T-helper 2 cell treated with Interferon-gamma antibody and Interleukin-4, amounts not matched to agents 5 μg/mL and 100 μg/mL, for 36 hours (primary cell): Measurements from ENCODE around the gene PTPRM.

Experiments used
- DNase-seq: peaks from one replicate; pipeline ENCODE4 v3.0.0; 2021; ENCODE audit warnings: low spot score
- H3K27ac Mint-ChIP-seq: one replicate; pipeline ENCODE4 v1.8.0; 2021; ENCODE audit warnings: mild to moderate bottlenecking, mixed read lengths
- H3K27me3 Mint-ChIP-seq: one replicate; pipeline ENCODE4 v1.8.0; 2021; ENCODE audit warnings: low read depth, mixed read lengths
- H3K36me3 Mint-ChIP-seq: one replicate; pipeline ENCODE4 v1.8.0; 2021; ENCODE audit warnings: low read depth, mixed read lengths
- H3K4me1 Mint-ChIP-seq: one replicate; pipeline ENCODE4 v1.8.0; 2021; ENCODE audit warnings: low read depth, mixed read lengths
- H3K4me3 Mint-ChIP-seq: one replicate; pipeline ENCODE4 v1.8.0; 2022; ENCODE audit warnings: mild to moderate bottlenecking, moderate library complexity, mixed read lengths
- H3K9me3 Mint-ChIP-seq: one replicate; pipeline ENCODE4 v1.8.0; 2021; ENCODE audit warnings: mixed read lengths

Gene PTPRM

GRCh38 chr18:7600036-7600435 is 32.9 kb downstream of the PTPRM start:
- Mint-ChIP-seq H3K4me1 (no peaks in the 10 kb centered on the region), H3K27ac (no peak overlapping the region), H3K27me3 (no peaks in the 10 kb centered on the region), H3K4me3 (no peak overlapping the region), H3K36me3 (no peaks in the 10 kb centered on the region), H3K9me3 (no peaks in the 10 kb centered on the region)
- no peak for DNase-seq

- no peak overlapping the region for H3K27ac Mint-ChIP-seq
- no peaks in the 10 kb centered on the region for H3K36me3 Mint-ChIP-seq
- DNase-seq = no peak
- no peak overlapping the region for H3K4me3 Mint-ChIP-seq
- H3K4me1 Mint-ChIP-seq = no peaks in the 10 kb centered on the region
- H3K9me3 Mint-ChIP-seq = no peaks in the 10 kb centered on the region
- H3K27me3 Mint-ChIP-seq = no peaks in the 10 kb centered on the region
Measured at GRCh38 chr18:7600528-7601245, 33.6 kb downstream of the PTPRM start.

GRCh38 chr18:7601246-7601615 is 34.1 kb downstream of the PTPRM start:
- Mint-ChIP-seq H3K27me3 (no peaks in the 10 kb centered on the region), H3K27ac (no peak overlapping the region), H3K36me3 (no peaks in the 10 kb centered on the region), H3K4me1 (no peaks in the 10 kb centered on the region), H3K4me3 (no peak overlapping the region), H3K9me3 (no peaks in the 10 kb centered on the region)
- DNase-seq = no peak

DNA sequence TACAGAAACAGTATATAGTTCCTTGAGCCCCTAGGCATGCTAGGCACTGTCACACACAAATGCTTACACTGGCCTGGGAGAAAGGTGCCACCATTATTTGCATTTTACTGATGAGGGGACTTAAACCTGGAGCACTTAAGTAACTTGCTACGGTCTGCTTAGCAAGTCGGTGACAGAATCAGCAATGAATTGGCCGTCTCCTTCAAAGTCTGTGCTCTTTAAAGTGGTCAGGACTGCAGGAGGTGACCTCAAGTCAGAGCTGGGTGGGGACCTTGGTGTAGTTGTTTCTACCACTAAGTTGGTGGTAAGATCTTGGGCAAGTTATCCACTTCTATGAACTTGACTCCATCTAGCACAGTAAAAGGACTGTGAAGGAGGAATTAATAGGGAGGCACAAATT is 34.8 kb downstream of the PTPRM start:
- Mint-ChIP-seq H3K27me3 (no peaks in the 10 kb centered on the region), H3K4me1 (no peaks in the 10 kb centered on the region), H3K36me3 (no peaks in the 10 kb centered on the region), H3K4me3 (no peak overlapping the region), H3K27ac (no peak overlapping the region), H3K9me3 (no peaks in the 10 kb centered on the region)
- no peak for DNase-seq

DNA sequence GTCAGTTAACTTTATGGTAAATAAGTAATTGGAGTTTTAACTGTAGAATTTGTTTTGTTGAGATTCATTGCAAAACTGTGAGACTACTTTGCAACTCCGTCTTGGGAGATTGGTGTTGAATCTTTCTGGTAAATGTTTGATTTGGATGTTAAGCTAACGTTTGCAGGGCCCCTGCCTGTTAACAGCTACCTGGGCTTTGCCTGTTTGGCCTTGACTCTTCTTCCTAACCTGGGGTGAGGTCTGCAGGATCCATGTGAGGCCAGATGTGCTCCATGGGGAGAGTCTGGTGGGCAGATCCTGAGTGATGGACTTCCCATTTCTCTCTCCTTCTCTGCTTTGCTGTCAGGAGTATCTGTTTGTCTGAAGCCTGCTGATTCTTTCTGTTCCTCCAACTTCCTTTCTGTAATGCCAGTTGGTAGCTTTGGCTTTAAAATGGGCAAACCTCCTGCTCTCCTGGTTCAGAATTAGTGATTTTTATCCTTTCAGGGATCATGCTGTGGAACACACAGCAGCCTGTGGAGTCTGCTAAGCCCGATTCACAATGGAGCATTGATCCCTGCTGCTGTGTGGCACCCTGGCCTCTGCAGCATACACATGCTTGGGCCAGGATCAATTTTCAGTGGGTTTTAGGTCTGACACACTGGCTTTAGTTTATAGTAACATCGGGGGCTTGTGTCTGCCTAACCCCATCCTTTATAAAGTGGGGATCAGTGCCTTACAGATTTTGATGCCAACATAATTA is 36.3 kb downstream of the PTPRM start:
- Mint-ChIP-seq H3K4me1 (no peaks in the 10 kb centered on the region), H3K9me3 (no peaks in the 10 kb centered on the region), H3K4me3 (no peak overlapping the region), H3K36me3 (no peaks in the 10 kb centered on the region), H3K27me3 (no peaks in the 10 kb centered on the region), H3K27ac (no peak overlapping the region)
- no peak for DNase-seq

DNA sequence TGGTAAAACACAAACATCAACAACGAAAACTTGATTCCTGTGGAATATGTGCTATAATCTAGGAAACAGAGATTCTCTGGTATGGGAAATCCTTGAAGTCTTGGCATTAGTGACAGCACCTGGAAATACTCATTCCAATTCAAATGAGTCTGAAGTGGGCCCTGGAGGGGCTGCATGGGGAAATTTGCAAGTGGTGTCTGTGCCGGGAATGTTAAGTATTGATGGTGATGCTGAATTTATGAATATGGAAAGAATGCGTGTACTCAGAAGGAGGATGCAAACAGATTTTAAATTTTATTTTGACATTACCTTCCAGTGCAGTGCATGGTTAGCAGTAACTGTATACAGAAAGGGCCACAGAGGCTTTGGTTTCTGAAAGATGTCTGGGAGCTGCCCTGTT is 37.2 kb downstream of the PTPRM start:
- DNase-seq = no peak
- no peaks in the 10 kb centered on the region for H3K9me3 Mint-ChIP-seq
- H3K36me3 Mint-ChIP-seq = no peaks in the 10 kb centered on the region
- H3K4me1 Mint-ChIP-seq = no peaks in the 10 kb centered on the region
- no peak overlapping the region for H3K27ac Mint-ChIP-seq
- H3K27me3 Mint-ChIP-seq = no peaks in the 10 kb centered on the region
- H3K4me3 Mint-ChIP-seq = no peak overlapping the region

- Mint-ChIP-seq H3K27ac (no peak overlapping the region), H3K27me3 (no peaks in the 10 kb centered on the region), H3K9me3 (no peaks in the 10 kb centered on the region), H3K36me3 (no peaks in the 10 kb centered on the region), H3K4me1 (no peaks in the 10 kb centered on the region), H3K4me3 (no peak overlapping the region)
- DNase-seq = no peak
Measured at GRCh38 chr18:7605705-7606104, 38.6 kb downstream of the PTPRM start.

DNA sequence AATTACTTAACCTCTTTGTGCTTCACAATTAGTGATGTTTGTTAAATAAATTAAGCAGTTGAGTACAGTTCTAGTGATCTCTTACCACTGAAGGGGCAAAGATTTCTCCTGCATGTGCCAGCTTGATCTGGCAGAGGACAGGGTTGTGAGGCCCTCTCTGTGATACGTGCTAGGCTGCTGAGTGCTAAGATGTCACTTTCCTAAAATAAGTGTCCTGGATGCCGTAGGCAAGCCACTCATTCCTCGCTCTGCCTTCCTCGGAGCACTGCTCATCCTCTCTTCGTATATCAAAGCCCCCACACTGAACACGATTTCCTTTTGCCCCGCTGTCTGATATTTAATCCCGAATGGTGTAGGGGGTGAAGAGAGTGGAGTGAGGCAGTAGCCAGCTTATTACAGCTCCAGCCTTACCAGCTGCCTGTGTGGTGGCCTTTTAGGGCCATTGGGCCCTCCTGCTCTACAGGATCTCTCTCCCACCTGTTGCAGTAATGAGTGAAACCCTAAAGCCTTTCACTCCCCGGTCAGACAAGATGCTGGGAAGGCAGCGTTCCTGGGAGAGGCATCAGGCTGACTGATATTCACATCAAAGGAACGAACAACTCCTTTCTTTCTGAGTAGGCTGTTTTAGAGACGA is 40.5 kb downstream of the PTPRM start:
- Mint-ChIP-seq H3K4me3 (no peak overlapping the region), H3K36me3 (no peaks in the 10 kb centered on the region), H3K9me3 (no peaks in the 10 kb centered on the region), H3K4me1 (no peaks in the 10 kb centered on the region), H3K27me3 (no peaks in the 10 kb centered on the region), H3K27ac (no peak overlapping the region)
- no peak for DNase-seq

- H3K4me3 Mint-ChIP-seq = no peak overlapping the region
- no peaks in the 10 kb centered on the region for H3K27me3 Mint-ChIP-seq
- H3K36me3 Mint-ChIP-seq = no peaks in the 10 kb centered on the region
- no peaks in the 10 kb centered on the region for H3K9me3 Mint-ChIP-seq
- no peaks in the 10 kb centered on the region for H3K4me1 Mint-ChIP-seq
- DNase-seq = no peak
- no peak overlapping the region for H3K27ac Mint-ChIP-seq
Measured at GRCh38 chr18:7608174-7608550, 41.0 kb downstream of the PTPRM start.

DNA sequence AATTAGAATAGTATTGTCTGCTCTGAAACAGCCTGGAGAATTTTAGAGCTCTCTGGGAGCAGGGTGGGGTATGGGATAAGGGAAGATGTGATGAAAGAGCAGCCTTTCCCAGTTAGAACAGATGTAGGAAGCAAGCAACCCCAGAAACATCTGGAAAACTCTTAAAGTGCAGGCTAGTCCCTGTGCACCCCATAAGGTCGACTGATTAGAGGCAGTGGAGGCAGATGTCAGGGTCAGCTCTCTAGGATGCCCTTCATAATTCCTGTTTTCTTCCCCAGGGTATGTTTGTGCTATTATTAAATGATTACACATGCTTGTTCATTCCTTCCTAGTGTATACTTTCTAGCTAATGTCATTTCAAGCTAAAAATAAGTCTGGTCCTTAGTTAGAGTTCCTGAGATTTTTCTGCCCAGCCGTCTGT is 41.7 kb downstream of the PTPRM start:
- H3K9me3 Mint-ChIP-seq = no peaks in the 10 kb centered on the region
- no peaks in the 10 kb centered on the region for H3K4me1 Mint-ChIP-seq
- no peak overlapping the region for H3K4me3 Mint-ChIP-seq
- H3K36me3 Mint-ChIP-seq = no peaks in the 10 kb centered on the region
- no peak for DNase-seq
- H3K27me3 Mint-ChIP-seq = no peaks in the 10 kb centered on the region
- no peak overlapping the region for H3K27ac Mint-ChIP-seq

- no peaks in the 10 kb centered on the region for H3K9me3 Mint-ChIP-seq
- no peak overlapping the region for H3K27ac Mint-ChIP-seq
- H3K27me3 Mint-ChIP-seq = no peaks in the 10 kb centered on the region
- DNase-seq = no peak
- no peaks in the 10 kb centered on the region for H3K36me3 Mint-ChIP-seq
- no peaks in the 10 kb centered on the region for H3K4me1 Mint-ChIP-seq
- no peak overlapping the region for H3K4me3 Mint-ChIP-seq
Measured at GRCh38 chr18:7609617-7610016, 42.5 kb downstream of the PTPRM start.

GRCh38 chr18:7614042-7614441 is 46.9 kb downstream of the PTPRM start:
- no peaks in the 10 kb centered on the region for H3K36me3 Mint-ChIP-seq
- H3K27ac Mint-ChIP-seq = no peak overlapping the region
- H3K9me3 Mint-ChIP-seq = no peaks in the 10 kb centered on the region
- no peaks in the 10 kb centered on the region for H3K4me1 Mint-ChIP-seq
- H3K27me3 Mint-ChIP-seq = no peaks in the 10 kb centered on the region
- no peak for DNase-seq
- H3K4me3 Mint-ChIP-seq = no peak overlapping the region

DNA sequence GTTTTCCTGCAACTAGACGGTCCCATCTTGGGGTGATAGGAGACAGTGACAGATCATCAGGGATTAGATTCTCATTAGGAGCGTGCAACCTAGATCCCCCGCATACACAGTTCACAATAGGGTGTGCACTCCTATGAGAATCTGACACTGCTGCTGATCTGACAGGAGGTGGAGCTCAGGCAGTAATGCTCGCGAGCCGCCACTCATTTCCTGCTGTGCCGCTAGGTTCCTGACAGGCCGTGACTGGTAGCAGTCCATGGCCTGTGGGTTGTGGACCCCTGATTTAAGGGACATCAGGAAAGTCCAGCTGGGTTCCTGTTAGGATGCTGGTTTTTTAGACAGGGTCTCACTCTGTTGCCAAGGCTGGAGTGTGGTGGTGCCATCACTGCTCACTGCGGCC is 48.7 kb downstream of the PTPRM start:
- Mint-ChIP-seq H3K27ac (no peak overlapping the region), H3K27me3 (no peaks in the 10 kb centered on the region), H3K9me3 (no peaks in the 10 kb centered on the region), H3K4me3 (no peak overlapping the region), H3K4me1 (no peaks in the 10 kb centered on the region), H3K36me3 (no peaks in the 10 kb centered on the region)
- no peak for DNase-seq

DNA sequence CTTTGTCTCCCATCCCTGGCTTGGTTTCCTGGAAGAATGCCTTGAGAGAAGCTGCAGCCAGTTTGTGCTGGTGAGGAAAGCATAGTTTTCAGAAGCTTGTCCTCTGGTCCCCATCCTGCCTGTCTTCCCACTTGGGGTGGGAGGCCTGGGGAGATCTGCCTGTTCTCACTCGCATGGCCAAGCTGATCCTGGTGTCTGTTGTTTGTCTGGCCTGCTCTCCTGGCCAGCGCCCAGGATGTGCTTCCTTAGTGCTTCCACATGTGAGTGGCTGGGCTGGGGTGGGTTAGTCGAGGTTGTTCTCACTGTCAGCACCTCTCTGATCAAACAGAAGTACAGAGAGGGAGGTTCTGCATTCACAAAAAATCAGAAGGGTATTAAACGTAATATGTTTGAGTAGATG is 49.5 kb downstream of the PTPRM start:
- H3K9me3 Mint-ChIP-seq = no peaks in the 10 kb centered on the region
- no peaks in the 10 kb centered on the region for H3K27me3 Mint-ChIP-seq
- no peak overlapping the region for H3K4me3 Mint-ChIP-seq
- H3K27ac Mint-ChIP-seq = no peak overlapping the region
- no peaks in the 10 kb centered on the region for H3K4me1 Mint-ChIP-seq
- no peaks in the 10 kb centered on the region for H3K36me3 Mint-ChIP-seq
- DNase-seq = no peak
